GM04504 (cell line): ENCODE results near the gene PPFIA3.
"Not testable (repeated sequence)": the region's sequence is repeated elsewhere in the genome, so short reads cannot be mapped to it uniquely, and the experiment has no call there.

Experiments
- DNase-seq: peaks from one replicate; pipeline ENCODE4 v3.0.0-alpha.2; 2012; ENCODE audit warnings: low read depth

Gene PPFIA3

GRCh38 chr19:49125025-49125731 is 5.8 kb downstream of the PPFIA3 start:
- no peak for DNase-seq

DNA sequence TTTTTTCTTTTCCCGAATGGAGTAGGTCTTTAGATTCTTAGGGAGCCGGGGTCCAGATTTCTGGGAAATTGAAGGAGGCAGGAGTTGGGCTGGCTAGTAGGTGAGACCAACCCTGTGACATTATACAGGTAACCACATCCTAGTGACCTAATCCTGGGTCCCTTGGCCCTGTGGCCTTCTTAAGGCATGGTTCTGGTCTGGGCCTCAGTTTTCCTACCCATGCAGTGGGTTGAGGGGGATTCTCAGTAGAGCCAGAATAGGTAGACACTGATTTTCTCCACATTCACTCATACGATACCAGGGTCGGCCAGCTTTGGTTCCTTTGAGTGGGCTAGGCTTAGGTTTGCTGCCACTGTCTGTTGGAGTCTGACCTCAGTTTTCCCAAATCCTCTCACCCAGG is 7.2 kb downstream of the PPFIA3 start:
- DNase-seq, result no peak

DNA sequence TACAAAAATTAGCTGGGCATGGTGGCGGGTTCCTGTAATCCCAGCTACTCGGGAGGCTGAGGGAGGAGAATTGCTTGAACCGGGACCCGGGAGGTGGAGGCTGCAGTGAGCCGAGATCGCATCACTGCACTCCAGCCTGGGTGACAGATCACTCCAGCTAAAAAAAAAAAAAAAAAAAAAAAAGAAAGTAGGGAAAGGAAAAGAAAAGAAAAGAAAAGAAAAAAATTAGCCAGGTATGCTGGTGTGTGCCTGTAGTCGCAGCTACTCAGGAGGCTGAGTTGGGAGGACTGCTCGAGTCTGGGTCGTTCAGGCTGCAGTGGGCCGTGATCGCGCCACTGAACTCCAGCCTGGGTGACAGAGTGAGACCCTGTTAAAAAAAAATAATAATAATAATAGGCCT is 7.9 kb downstream of the PPFIA3 start:
- DNase-seq, result not testable (repeated sequence)

DNA sequence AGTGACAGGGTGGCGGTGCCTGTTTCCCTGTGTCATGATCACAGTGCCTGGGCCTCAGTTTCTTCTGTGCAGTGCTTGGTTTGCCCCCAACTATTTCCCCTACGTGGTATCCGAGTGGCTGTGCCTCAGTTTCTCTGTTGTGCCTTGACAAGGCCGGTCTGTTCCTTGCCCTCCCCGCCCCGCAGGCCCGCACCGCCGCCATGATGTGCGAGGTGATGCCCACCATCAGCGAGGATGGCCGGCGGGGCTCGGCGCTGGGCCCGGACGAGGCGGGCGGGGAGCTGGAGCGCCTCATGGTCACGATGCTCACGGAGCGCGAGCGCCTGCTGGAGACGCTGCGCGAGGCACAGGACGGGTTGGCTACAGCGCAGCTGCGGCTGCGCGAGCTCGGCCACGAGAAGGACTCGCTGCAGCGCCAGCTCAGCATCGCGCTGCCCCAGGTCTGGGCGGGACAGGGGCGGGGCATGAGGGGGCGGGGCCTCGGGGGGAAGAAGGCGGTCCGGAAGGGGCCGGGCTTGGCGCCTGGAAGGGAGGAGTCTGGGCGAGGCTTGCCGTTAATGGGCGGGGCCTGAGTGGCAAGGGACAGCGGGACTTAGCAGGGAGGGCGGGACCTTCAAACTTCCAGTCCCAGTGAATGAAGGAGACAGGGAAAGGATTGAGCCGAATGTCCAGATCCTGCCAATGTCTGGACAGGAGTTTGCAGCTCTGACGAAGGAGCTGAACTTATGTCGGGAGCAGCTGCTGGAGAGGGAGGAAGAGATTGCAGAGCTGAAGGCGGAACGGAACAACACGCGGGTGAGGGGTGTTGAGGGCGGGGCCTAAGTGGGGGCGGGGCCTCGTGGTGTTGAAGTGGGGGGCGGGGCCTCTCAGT is 8.6 kb downstream of the PPFIA3 start:
- DNase-seq, result peak; percentile 94

DNA sequence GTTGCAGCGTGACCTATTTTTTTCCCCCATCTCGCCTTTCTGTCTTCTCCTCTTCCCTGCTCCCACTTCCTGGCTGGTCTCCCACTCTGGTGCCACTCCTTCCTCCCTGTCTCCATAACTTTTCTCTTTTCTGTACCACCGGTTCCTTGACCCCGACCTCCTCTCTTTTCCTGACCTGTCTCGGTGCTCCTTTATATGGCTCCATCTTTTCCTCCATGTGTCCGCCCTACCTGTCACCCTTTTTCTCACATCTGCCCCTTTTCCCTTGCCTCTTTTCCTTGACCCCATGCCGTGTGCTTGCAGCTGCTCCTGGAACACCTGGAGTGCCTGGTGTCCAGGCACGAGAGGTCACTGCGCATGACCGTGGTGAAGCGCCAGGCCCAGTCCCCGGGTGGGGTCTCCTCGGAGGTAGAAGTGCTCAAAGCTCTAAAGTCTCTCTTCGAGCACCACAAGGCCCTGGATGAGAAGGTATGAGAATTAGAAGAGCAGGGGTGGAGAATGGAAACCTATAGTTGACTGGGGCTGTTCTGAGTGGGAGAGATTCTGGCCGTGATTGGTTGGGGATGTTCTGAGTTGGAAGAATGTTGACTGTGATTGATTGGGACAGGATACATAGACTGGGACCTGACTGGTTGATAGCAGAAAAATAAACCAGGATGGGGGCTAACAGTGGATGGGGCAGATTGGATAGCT is 9.3 kb downstream of the PPFIA3 start:
- DNase-seq, result no peak

GRCh38 chr19:49129238-49129583 is 9.9 kb downstream of the PPFIA3 start:
- no peak for DNase-seq

GRCh38 chr19:49130325-49130724 is 11.0 kb downstream of the PPFIA3 start:
- DNase-seq, result no peak

GRCh38 chr19:49132974-49133609 is 13.7 kb downstream of the PPFIA3 start:
- no peak for DNase-seq

DNA sequence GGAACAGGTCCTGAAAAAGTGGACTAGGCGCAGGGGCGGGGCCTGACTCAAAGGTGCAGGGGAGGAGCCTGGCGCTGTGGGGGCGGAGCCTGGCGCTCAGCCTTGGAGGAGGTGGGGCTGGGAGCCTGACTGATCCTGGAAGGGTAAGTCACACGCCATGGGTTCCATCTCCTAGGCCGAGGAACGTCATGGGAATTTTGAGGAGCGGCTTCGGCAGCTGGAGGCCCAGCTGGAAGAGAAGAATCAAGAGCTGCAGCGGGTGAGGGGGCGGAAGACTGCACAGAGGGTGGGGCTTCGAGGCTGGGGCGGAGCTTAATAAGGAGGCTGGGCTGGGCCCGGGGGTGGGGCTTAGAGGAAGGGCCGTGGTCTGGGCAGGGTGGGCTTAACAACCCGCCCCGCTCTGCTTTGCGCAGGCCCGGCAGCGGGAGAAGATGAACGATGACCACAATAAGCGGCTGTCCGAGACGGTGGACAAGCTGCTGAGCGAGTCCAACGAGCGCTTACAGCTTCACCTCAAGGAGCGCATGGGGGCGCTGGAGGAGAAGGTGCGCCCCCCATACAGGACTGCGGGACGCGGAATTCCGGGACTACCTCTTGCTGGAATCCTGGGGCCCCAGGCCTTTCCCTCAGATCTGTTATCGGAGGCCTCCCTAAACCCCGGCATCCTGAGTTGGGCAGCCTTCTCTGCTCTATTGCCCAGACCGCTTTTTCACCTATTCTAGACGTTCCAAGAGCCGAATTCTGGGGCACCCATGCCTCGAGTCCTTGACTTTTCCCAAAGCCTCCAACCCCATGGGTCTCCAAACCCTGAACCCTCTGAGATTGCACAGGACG is 14.5 kb downstream of the PPFIA3 start:
- no peak for DNase-seq

- no peak for DNase-seq
Observed at GRCh38 chr19:49135686-49136085, 16.3 kb downstream of the PPFIA3 start.

- peak; percentile 57 for DNase-seq
Observed at GRCh38 chr19:49136771-49137171, 17.4 kb downstream of the PPFIA3 start.

DNA sequence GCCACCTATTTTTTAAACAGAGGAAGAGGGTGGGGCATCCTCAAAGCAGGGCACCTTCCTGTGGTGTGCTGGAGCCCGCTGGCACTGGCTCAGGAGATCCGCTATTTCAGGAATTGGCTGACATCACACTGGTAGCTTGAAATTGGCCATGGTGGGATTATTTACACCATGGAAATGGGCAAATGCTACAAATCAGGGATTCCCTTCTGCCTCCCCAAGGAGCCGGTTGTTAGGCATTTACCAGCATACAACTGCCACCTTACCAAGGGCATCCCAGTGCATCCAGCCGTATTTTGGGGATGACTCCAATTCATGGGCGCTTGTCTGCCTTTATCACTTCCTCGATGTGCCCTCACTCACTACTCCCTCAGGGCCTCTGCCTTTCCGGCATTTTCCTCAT is 21.6 kb downstream of the PPFIA3 start:
- DNase-seq, result no peak

GRCh38 chr19:49141352-49141751 is 22.0 kb downstream of the PPFIA3 start:
- no peak for DNase-seq

GRCh38 chr19:49142866-49143335 is 23.6 kb downstream of the PPFIA3 start:
- peak; percentile 75 for DNase-seq

DNA sequence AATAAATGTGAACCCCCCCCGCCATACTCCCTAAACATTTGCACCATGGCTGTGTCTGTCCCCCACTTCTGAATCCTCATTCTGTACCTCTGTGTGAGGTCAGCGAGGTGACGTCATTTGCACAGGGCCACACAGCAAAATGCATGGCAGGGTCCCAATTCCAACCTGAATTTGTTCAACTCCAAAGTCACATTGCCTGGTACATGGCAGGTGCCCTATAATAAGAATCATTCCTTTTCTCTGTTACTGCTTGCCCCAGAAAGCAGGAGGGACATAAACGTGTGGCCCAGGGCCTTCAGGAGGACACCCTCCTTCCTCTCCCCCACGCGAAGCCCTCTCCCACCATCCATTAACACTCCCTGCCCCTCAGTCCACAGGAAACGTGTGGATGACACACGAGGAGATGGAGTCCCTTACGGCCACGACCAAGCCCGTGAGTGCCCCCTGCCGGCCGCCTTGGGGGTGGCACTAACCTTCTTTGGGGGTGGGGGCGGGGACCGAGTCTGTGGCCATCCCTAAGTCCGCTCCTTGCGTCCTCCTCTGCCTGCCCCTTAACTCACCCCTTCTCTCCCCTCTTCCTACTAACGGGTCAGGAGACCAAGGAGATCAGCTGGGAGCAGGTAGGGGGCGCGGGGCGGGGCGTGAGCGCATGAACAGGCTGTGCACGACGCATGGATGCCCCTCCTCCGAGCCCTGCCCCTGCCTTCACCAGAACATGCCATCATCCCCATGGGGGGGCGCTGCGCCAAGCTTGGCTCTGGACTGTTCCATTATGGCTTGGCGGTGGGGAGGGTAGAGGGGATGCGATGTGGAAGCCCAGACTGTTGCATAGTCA is 26.4 kb downstream of the PPFIA3 start:
- peak; percentile 44 for DNase-seq

DNA sequence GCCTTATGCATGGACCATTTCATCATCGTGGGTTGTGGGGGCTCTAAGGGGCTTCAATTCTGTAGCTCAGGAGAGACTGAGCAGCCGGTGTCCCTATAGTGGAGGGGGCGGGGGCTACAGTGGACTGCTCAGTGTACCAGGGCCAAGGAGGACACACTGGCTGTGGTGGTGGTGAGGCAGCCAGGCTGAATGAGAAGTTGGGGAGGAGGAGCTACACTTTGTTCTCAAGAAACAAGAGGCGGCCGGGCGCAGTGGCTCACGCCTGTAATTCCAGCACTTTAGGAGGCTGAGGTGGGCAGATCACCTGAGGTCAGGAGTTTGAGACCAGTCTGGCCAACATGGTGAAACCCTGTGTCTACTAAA is 27.0 kb downstream of the PPFIA3 start:
- not testable (repeated sequence) for DNase-seq

- no peak for DNase-seq
Observed at GRCh38 chr19:49148044-49148682, 28.8 kb downstream of the PPFIA3 start.

DNA sequence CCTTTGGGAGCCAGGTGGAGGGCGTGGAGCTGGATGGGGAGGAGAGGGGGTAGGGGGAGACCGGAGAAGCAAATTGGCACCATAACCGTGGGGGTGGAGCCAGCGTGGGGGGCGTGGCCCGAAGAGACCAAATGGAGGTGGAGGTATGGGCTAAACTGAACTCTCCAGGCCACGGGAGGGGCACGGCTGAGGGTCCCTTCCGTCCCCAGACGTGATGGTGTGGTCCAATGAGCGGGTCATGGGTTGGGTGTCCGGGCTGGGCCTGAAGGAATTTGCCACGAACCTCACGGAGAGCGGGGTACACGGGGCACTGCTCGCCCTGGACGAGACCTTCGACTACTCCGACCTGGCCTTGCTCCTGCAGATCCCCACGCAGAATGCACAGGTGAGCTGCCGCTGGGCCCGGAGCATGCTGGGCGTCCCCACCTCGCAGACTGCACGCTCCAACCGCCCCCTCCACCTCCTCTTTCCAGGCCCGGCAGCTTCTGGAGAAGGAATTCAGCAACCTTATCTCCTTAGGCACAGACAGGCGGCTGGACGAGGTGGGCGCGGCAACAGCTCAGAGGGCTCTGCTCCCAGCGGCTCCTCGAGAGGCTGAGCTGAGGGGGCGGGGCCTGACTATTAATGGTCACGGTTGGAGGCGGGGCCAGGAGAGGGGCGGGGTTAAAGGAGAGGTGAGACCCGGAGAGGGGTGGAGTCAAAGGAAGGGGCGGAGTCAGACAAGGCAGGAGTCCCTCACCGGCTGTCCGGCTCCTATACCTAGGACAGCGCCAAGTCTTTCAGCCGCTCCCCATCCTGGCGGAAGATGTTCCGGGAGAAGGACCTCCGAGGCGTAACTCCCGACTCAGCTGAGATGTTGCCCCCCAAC is 29.7 kb downstream of the PPFIA3 start:
- DNase-seq, result peak; percentile 76

- peak; percentile 61 for DNase-seq
Observed at GRCh38 chr19:49149652-49150105, 30.3 kb downstream of the PPFIA3 start.
